H1 (cell line): ENCODE results near the gene SLC24A4.

ENCODE experiments used
- BACH1 ChIP-seq: IDR thresholded peaks from 2 replicates; pipeline ENCODE4 v1.6.1; 2012; ENCODE audit warnings: low read length, improper control_type of control experiment
- BRCA1 ChIP-seq: IDR thresholded peaks from 2 replicates; pipeline ENCODE4 v1.6.1; 2012; ENCODE audit warnings: low read depth, low read length, improper control_type of control experiment
- CHD1 ChIP-seq: IDR thresholded peaks from 2 replicates; pipeline ENCODE4 v1.6.1; 2012; ENCODE audit warnings: low read depth, low read length, improper control_type of control experiment
- CTBP2 ChIP-seq: IDR thresholded peaks from 2 replicates; pipeline ENCODE4 v1.7.0; 2011; ENCODE audit warnings: borderline replicate concordance, mild to moderate bottlenecking, moderate library complexity, mixed read lengths, low read length; ENCODE audit not compliant: insufficient read depth, insufficient read length
- EP300 ChIP-seq, 2 experiments: IDR thresholded peaks; 1 replicate in 1 of 2; 2 replicates in 1 of 2; pipeline ENCODE4 v1.6.1; 2011 to 2012; ENCODE audit warnings: low read depth in 2 of 2, low read length in 2 of 2, mild to moderate bottlenecking in 2 of 2, borderline replicate concordance in 1 of 2, inconsistent platforms in 1 of 2, moderate library complexity in 1 of 2
- EZH2 ChIP-seq: fragments of 200-600 bp; sonication (generic); IDR thresholded peaks from 2 replicates; pipeline ENCODE4 v1.7.1; 2012; ENCODE audit warnings: low read depth, mild to moderate bottlenecking, moderate library complexity, low read length, inconsistent platforms; ENCODE audit not compliant: severe bottlenecking
- POLR2A ChIP-seq, 2 experiments: IDR thresholded peaks; 1 replicate in 1 of 2; 2 replicates in 1 of 2; pipeline ENCODE4 v1.6.1; 2011; ENCODE audit warnings: low read depth in 2 of 2, low read length in 2 of 2, mild to moderate bottlenecking in 2 of 2; ENCODE audit errors: control extremely low read depth in 1 of 2
- SIN3A ChIP-seq, 2 experiments: IDR thresholded peaks in 1 of 2; conservative IDR thresholded peaks in 1 of 2; 2 replicates each; pipeline ENCODE4 v1.6.1; 2011 to 2012; ENCODE audit warnings: low read length in 2 of 2, improper control_type of control experiment in 1 of 2, low read depth in 1 of 2, mild to moderate bottlenecking in 1 of 2
- SRF ChIP-seq: IDR thresholded peaks from 2 replicates; pipeline ENCODE4 v1.6.1; 2011; ENCODE audit warnings: mild to moderate bottlenecking, low read depth, low read length, moderate library complexity
- TF ChIP-seq, protein P1 (sequence below), 3 experiments: IDR thresholded peaks; 1 replicate in 2 of 3; 2 replicates in 1 of 3; pipeline versions ENCODE4 v1.5.1 to v1.6.1; 2011; ENCODE audit warnings: low read length in 3 of 3, mild to moderate bottlenecking in 3 of 3, inconsistent platforms in 2 of 3, low read depth in 1 of 3, moderate library complexity in 1 of 3; ENCODE audit not compliant: insufficient read depth in 1 of 3; ENCODE audit errors: control extremely low read depth in 1 of 3

DNA sequence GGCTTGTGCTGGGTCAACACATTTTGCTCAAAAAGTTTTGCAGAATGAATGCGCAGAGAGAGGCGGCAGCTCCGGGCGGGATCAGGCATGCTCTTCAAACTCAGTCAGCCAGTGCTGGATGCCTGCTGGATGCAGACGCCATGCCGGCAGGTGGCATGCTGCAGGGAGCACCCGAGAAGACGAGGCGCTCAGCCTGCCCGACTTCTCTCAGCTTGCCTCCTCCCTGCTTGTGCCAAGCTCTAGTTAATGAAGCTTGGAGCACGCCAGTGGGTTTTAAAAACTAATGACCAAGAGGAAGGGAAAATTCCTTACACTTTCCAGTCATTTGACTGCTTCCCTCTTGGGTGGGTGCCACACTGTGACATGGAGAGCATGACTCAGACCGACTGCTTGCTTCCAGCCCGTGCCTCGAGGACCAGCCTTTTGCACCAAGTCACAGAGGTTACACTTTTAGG, 39.8 kb downstream of the SLC24A4 start:
- TF ChIP-seq, protein P1, sequence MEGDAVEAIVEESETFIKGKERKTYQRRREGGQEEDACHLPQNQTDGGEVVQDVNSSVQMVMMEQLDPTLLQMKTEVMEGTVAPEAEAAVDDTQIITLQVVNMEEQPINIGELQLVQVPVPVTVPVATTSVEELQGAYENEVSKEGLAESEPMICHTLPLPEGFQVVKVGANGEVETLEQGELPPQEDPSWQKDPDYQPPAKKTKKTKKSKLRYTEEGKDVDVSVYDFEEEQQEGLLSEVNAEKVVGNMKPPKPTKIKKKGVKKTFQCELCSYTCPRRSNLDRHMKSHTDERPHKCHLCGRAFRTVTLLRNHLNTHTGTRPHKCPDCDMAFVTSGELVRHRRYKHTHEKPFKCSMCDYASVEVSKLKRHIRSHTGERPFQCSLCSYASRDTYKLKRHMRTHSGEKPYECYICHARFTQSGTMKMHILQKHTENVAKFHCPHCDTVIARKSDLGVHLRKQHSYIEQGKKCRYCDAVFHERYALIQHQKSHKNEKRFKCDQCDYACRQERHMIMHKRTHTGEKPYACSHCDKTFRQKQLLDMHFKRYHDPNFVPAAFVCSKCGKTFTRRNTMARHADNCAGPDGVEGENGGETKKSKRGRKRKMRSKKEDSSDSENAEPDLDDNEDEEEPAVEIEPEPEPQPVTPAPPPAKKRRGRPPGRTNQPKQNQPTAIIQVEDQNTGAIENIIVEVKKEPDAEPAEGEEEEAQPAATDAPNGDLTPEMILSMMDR (IDR thresholded peaks at IDR 0.05; ENCODE audit: control extremely low read depth in 1 of 3, insufficient read depth in 1 of 3, low read depth in 1 of 3, low read length in 3 of 3) = no peak
- no peak for TF ChIP-seq EZH2
- TF ChIP-seq CTBP2 = no peak
- TF ChIP-seq EP300 (IDR thresholded peaks at IDR 0.05; ENCODE audit: borderline replicate concordance in 1 of 2, low read depth in 2 of 2, low read length in 2 of 2) = no peak
- no peak for TF ChIP-seq BRCA1
- no peak for TF ChIP-seq SIN3A (conservative IDR thresholded peaks at IDR 0.05 in 1 of 2, IDR thresholded peaks at IDR 0.05 in 1 of 2; ENCODE audit: low read depth in 1 of 2, low read length in 2 of 2)
- no peak for TF ChIP-seq POLR2A (IDR thresholded peaks at IDR 0.05; ENCODE audit: control extremely low read depth in 1 of 2, low read depth in 2 of 2, low read length in 2 of 2)
- TF ChIP-seq SRF = no peak
- TF ChIP-seq BACH1 = no peak
- TF ChIP-seq CHD1 = no peak
